Measurements from ENCODE around the gene CDKN3.
A peak's percentile ranks its signal among the peaks of the same experiment; 100 is the strongest.

Gene CDKN3, protein sequence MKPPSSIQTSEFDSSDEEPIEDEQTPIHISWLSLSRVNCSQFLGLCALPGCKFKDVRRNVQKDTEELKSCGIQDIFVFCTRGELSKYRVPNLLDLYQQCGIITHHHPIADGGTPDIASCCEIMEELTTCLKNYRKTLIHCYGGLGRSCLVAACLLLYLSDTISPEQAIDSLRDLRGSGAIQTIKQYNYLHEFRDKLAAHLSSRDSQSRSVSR

DNA sequence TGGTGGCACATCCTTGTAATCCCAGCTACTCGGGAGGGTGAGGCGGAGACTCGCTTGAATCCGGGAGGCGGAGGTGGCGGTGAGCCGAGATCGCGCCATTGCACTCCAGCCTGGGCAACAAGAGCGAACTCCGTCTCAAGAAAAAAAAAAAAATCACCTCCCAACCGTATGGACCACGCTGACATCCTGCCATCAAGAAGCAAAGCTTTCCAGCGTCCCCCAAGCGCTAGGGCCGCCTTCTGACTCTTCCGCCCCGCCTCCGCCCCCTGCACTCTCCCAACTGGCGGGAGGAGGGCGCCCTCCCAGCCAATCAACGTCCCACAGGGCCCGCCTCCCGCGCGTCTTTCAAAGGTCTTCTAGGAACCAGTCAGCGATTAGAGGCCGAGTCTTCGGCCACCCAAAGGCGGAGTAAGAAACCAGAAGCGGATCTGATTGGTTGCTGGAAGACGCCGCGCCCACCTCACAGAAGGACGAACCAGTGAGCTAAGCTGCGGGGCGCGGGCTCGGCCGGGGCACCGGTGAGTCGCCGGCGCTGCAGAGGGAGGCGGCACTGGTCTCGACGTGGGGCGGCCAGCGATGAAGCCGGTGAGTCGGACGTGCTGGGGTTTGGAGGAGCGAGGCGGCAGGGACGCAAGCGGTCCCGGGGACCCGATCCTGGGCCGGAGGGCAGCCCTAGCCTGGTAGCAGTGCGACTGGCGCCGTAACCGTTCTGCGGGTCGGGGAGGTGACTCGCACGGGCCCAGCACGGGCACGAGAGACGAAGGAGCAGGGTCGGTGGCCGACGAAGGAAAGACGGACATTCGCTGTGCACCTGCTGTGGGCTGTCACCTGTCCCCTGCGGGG lies at the start of gene CDKN3:
Gene CDKN3, plus strand, starts transcription at position 515 of the 843 bp plus-strand sequence. Its CDS starts 62 bp downstream, at position 577.
- DNase-seq (ENCODE audit: low spot score): peak; percentile 97

DNA sequence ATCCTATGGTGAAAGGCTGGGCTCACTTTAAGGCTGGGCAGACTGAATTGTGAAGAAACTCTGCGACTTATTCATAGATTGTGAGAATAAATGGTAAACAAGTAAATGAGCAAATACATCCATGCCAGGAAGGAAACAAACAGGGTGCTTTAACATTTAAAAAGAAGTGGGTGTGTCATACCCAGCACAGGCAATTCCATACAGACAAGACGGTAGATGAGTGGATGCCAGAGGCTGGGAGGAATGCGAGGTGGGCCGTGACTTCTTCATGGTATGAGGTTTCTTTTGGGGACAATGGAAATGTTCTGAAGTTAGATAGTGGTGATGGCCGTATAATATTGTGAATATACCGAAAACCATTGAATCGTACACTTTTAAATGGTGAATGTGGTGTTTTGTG lies 49.8 kb upstream of the CDKN3 start:
- no peak for DNase-seq (ENCODE audit: low spot score)

DNA sequence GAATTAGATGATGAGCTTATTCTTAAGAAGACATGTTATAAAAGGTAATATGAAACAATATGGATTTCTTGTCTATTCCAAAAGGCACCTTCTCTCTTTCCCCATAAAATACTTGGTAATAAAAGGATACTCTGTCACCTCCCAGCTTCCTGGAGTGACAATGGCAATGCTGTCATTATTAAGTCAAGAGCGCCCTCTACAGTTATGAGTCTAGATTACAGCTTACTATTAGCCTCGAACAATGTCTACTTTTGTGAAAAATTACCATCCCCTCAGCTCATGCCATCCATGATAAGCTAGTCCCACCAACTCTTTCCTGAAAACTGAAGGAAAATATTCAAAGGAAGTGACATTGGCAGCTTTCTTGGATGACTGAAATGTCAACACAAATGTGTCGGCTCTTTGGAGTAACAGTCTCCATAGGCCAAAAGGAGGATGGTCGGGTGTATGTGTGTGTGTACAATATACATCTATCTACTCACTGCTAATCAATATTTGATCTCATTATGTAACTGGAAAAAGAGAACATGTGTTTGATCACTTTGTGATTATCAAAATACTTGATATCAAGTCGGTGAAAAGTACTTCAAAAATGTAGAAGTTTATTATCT lies 48.7 kb upstream of the CDKN3 start:
- peak; percentile 7 for DNase-seq (ENCODE audit: low spot score)

DNA sequence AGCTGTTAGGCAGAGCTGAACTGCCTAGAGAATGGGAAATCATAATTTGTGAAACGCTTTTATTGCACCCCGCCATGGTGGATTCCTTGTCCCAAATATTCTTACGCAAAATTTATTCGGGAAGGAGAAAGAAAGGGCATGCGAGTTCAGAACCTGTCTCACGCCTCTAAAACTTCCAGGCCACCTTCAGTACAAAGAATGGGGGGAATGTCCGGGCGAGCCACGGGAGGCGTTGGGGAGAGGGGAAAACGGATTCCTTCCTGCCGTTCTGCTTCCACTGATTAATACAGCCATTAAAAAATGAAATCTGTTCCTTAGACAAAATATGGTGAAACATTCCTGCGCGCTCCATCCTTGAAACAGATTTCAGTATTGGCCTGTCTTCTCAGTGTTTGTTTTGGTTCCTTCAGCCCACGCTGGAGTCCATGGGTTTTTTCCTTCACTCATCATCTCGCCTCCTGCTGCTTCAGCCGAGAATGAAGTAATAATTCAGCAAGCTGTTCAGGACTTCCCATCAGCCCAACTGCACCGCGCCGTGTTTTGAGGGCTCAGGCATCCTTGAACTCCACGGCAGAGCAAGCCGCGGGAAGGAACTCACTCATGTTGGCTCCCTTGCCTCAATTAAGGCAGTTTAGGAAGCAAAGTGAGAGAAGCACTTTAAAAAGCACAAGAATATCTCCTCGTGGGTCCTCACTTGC lies 47.7 kb upstream of the CDKN3 start:
- no peak for DNase-seq (ENCODE audit: low spot score)

DNA sequence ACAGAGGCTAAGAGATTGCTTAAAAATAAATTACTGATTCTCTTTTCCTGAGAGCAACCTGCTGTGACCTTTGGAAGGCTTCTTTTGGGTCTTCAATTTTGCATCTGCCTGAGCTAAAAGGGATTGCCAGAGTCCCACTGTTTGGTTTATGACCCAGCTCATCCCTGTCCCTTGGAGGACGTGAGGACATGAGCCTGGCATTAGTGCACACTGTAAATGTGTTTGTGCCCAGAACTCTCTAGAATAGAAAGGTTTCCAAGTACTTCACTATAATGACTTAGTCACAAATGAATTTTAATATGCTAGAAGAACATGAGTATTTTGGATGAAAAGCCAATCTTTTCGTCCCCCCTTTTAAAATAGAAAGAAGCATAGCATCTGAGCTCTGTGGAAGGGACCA lies 47.1 kb upstream of the CDKN3 start:
- DNase-seq (ENCODE audit: low spot score): no peak

DNA sequence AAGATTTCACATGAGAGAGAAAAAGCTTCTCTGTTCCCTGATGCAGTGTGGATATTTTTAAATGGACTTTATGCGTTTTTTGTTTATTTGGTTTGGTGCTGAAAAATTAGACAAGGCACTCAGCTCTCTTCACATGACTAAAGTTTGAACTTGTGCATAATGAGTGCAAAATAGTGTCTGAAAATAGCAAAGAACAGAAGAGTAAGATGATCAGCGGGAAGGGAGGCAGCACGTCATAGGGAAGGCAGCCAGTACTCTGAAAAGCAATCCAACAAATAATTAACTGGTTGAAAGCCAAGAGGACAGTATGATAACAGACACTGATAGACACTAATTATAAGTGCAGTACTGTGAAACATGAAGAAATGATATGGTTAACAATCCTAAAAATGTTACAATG lies 46.6 kb upstream of the CDKN3 start:
- DNase-seq (ENCODE audit: low spot score): no peak

DNA sequence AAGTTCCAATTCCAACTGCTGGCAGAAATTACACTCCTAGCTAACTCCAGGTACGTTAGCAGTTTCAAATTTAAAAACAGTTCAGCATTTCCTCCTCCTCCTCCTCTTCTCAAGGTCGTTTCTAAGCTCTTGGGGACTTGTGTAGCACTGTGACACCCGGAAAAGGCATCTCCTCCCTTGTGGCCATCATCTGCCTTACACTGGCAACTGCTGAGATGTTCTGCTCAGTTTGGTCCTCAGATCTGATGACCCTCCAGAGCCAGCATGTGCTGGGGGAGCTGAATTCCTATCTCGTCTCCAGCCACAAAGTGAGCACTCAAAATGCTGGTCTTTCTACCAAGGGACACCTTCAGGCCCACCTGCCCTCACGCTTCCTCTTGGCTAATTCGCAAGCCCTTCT lies 43.5 kb upstream of the CDKN3 start:
- DNase-seq (ENCODE audit: low spot score): no peak

DNA sequence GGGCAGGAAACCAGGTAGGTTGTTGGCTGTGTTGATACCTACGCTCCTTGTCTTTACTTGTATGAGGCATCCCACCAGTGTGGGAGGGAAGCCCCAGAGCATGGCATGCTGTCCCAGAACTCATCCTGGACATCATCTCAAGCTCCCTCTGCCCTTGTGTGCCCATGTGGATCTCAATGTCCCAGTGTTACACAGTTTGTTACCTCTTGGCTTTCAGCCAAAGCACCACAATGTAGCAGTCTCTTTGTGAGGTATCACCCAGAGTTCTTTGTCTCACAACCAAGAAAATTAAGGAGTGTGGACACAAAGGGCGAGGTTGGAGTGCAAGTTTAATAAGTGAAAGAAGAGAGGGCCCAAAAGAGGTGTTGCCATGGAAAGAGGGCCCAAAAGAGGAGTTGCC lies 43.1 kb upstream of the CDKN3 start:
- DNase-seq (ENCODE audit: low spot score): no peak

DNA sequence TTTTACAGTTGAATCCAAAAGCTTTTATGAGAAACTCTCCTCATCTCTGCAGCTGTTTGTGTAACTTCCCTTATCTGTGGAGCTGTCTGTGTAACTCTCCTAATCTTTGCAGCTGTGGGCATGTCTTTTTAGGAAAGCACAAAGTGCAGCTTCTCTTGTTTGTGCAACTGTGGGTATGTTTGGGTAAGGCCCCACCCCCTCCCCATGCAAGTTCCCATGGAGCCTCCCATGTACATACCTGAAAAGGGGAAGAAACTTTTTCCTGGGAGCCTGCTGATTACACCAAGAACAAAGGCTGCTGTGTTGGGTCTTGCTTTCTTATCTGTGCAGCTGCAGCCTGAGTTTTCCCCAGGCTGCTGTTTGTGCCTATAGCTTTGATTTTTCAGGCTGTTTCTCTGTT lies 42.7 kb upstream of the CDKN3 start:
- no peak for DNase-seq (ENCODE audit: low spot score)

DNA sequence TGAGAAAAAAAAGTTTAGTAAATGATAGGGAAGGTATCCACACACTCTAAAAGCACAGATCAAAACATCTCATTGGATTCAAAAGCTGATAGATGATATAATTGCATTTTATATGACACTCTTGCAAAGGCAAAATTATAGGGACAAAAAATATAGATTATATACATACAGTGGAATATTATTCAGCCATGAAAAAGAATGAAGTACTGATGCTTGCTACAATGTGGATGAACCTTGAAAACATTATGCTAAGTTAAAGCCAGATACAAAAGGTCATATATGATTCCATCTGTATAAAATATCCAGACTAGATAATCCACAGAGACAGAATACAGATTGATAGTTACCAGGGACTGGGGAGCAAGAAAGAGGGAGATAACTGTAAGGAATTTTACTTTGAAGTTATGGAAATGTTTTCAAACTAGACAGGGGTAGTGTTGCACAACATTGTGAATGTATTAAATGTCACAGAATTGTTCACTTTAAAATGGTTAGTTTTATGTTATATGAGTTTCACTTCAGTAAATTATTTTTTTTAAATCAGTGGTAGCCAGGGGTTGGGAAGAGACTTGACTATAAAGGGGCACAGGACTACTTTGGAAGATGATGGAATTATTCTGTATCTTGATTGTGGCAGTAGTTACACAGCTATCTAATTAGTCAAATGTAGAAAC lies 41.7 kb upstream of the CDKN3 start:
- no peak for DNase-seq (ENCODE audit: low spot score)

DNA sequence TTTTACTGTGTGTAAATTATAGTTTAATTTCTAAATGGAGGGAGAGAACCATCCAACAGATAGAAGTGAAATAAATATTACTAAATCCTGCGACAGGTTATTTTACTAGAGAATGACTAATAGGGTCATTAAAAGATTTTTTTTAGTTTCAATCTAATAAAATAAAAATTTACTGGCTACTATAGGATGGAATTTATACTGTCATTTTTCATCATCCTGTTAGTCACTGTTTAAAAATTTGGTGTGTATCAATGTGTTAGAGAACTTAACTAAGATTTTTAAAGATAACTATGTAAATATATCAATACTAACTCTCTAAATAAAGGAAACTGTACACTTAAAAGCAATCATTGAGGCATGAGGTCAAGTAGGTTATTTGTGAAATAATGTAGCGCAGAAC lies 41.1 kb upstream of the CDKN3 start:
- no peak for DNase-seq (ENCODE audit: low spot score)

DNA sequence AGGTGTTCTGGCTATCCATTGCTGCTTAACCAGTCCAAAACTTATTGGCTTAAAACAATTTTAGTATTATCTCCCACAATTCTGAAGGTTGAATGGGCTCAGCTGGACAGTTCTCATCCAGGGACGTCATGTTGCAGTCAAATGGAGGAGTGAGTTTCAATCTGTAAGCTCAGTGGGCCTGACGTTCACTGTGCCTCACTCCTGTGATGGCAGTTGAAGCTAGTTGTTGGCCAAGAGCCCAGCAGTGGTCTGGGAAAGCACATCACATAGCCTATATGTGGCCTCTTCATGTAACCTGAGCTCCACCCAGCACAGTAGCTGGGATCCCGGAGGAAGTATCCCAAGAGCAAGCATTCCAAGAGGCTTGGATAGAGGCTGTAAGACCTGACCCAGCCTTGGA lies 40.6 kb upstream of the CDKN3 start:
- no peak for DNase-seq (ENCODE audit: low spot score)

DNA sequence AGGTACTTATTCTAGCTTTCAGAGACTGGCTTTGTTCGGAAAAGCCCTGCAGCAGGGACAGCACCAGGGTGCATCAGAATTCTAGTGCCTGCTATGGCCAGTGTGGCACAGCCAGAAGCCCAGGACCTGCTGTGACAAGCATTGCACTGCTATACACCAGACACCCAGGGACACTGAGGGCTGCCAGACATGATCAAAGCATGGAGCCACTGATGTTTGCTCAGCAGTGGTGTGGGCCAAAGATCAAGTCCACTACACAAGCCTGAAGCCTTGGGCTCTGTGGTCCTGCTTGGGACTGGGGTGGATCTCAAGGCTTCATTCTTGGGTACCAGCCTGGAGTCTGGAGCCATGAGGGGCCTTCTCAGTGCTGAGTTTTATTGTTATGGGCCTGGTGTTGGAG lies 36.1 kb upstream of the CDKN3 start:
- no peak for DNase-seq (ENCODE audit: low spot score)

DNA sequence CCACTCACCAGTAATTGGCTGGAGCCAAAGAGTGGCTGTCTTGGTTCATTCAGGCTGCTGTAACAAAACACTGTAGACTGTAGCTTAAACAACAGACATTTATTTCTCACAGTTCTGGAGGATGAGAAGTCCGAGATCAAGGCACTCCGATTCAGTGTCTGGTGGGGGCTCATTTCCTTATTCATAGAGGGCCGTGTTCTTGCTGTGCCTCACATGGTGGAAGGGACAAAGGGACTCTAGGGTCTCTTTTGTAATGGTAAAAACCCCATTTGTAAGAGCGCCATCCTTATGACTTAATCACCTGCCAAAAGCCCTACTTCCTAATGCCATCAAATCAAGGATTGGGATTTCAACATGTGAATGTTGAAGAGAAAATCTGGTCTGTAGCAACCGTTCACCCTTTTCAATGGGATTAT lies 34.7 kb upstream of the CDKN3 start:
- no peak for DNase-seq (ENCODE audit: low spot score)

DNA sequence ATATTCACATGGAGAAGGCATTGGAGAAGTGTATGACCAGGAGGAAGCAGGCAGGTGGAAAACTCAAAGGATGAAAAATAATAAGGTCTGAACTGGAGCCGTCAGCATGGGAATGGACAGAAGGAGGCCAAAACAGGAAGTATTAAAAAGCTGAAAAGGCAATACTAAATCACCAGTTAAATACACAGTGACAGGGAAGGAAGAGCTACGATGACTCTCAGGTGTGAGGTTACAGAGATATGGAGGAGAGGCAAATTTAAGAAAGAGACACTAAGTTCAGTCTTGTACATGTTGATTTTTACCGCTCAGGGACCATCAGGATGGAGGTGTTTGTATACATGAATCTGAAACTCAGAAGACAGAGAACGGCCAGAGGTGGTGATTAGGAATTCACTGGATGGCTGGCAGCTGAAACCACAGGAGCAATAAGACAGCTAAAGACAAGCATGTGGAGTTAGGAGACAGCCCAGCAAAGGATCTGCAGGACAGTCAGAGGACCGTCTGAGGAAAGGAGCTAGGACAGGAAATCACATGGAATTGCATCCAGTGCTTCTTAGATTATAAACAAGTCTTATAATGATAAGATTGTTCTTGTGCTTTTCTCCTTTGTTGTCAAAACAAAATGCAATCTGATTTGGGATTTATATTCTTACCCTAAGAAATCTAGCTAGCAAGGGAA lies 33.9 kb upstream of the CDKN3 start:
- DNase-seq (ENCODE audit: low spot score): no peak

DNA sequence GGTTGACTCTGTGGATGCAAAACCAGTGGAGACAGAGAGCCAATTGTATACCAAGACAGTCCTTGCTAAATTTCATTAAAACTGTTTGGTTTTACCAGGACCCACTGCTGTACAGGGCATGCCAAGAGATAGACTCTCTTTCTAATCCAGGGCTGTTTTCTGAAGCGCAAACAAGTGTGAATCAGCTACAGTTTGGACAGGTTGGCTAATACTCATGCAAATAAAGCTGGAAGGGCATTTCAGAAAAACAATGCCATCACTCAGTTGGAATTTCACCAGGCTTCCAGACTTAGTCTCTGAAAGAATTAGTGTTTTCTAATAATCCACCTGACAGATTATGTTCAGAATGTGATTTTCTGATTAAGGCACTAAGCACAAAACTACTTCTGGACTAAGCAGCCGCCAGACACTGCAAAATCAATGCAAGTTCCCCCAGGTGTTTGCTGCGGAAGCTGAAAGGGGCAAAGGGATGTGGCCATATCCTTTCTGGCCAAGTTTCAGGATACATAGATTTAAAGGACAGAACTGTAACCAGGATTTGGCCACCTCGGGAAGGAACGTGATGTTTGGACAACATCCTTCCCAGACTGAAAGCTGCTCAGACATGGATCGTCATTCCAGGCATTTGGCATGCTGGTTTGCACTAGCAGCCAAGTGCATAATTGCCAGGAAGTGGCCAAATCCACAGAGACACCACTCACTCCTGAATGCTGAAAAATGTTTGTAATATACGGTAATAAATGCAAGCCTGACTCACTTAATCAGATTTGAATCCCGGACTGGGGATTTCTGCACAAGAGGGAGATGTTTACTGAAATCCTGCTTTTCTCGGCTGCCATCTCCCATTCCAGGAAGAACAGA lies 32.0 kb upstream of the CDKN3 start:
- no peak for DNase-seq (ENCODE audit: low spot score)

DNA sequence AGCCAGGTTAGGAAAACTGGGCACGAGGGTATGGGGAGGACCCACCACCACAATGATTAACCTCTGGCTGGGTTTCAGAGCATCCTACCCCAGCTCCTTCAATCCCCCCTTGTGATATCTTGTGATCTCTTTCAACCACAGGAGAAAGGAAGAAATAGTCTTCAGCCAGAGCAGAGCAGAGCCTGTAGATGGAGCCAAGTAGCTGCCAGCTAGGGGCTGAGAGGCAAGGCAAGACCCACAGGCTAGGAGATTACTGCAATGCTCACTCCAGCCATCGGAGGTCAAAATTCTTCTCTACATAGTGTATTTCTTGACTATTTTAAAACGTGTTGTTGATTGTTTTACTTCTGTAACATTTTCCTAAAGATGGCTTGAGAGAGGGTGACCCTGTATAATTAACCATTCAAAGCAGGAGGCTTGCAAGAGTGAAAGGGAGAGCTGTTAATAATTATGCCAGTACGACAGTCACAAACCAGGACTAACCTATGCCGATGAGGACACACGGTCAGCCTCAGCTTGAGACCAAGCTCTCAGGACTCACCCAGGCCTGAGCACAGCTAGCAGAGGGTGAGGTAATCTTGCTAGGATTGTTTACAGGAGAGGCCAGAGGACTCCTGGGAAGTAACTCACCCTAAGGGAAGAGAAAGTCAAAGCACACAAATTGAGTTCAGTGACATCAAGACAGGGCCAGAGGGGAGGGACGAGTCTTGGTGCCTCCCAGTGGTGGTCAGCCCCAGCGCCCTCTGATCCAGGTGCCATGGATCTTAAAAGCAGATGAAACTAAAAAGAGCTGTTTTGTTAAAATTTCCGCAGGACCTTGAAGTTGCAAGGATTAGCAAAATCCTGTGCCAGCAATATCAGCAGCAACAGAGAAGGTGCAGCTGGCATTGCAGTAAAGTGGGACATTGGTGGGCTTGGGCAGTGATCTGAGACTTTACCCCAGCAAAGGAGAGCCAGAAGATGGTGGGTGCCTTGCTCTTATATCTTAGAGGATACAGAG lies 29.8 kb upstream of the CDKN3 start:
- DNase-seq (ENCODE audit: low spot score): peak; percentile 31

DNA sequence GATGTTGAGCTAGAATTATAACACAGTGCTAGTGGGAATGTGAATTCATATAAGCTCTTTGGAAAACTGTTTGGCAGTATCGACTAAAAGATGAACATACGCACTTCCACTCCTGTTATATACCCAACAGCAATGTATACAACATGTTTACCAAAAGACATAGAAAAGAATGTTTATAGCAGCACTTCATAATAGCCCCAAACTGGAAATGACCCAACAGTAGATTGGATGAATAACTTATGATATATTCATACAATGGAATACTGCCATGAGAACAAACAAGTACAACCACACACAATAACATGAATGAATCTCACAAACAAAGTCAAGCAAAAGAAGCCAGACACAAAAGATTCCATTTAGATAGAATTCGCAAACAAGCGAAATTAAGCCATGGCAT lies 28.5 kb upstream of the CDKN3 start:
- DNase-seq (ENCODE audit: low spot score): no peak

DNA sequence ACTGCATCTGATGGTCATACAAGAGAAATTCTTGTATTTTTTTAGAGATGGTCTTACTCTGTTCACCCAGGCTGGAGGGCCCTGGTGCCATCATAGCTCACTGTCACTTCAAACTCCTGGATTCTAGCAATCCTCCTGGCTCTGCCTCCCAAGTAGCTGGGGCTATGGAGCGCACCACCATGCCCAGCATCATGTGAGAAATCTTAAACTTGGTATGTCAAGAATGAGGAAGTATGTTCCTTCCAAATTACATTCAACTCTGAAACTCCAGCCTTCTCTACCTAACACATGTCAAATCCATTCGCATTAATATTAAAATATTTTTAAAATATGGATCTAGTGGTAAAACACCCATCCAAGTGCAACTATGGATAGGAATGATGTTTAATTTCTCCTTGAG lies 27.5 kb upstream of the CDKN3 start:
- DNase-seq (ENCODE audit: low spot score): no peak
